Measurements from ENCODE around the gene MPPED1. TPM values are rescaled to one million over a fixed set of nuclear protein-coding genes. Genes with fewer than 3 reads are reported as not detected.

The MPPED1 gene
- total RNA-seq, 2 donors from 2014 or later: not detected

DNA sequence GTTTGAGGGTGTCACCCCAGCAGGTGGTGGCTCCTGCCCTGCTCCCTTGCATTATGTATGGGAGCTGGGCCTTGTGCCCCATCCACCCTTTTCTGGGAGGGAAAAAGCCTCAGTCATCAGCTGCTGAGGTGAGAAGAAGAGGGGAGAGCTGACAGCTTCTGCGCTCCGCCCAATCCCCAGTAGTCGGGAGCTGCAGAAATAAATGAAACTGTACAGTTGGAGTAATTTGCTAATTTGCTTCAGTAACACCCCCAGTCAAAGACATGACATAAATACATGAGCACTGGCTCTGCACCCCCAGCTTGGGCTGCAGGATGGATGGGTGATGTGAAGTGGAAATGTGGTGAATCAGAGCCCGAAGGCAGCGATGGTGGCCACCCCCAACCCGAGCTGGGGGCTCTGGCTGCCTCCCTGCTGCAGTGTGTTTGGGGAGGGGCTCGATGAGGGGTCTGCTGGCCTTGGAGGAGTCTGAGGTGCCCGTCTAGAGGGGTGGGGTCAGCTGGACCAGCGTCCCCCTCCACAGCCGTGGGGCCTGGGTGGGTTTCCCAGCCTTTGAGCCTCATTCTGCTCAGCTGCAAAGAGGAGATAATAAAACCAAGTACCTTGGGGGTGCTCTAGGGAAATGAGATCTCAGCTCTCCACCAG is 59.2 kb downstream of the MPPED1 start:
- no peak for ATAC-seq
- Histone ChIP-seq H3K36me3 (replicated peaks in 1 of 2; ENCODE audit: insufficient read depth in 1 of 2, low read depth in 2 of 2) (no peaks in the 10 kb centered on the region), H3K27me3 (no peaks in the 10 kb centered on the region), H3K4me1 (no peaks in the 10 kb centered on the region), H3K4me3 (no peak overlapping the region), H3K27ac (no peak overlapping the region), H3K9me3 (no peaks in the 10 kb centered on the region)
- 65 to 72% methylated on average over 8 to 9 of the region's 10 CpGs for WGBS, 2 donors
- intact Hi-C loops (cut with DNase I): no loop called here
- DNase-seq: no peak
- TF ChIP-seq, protein P1, sequence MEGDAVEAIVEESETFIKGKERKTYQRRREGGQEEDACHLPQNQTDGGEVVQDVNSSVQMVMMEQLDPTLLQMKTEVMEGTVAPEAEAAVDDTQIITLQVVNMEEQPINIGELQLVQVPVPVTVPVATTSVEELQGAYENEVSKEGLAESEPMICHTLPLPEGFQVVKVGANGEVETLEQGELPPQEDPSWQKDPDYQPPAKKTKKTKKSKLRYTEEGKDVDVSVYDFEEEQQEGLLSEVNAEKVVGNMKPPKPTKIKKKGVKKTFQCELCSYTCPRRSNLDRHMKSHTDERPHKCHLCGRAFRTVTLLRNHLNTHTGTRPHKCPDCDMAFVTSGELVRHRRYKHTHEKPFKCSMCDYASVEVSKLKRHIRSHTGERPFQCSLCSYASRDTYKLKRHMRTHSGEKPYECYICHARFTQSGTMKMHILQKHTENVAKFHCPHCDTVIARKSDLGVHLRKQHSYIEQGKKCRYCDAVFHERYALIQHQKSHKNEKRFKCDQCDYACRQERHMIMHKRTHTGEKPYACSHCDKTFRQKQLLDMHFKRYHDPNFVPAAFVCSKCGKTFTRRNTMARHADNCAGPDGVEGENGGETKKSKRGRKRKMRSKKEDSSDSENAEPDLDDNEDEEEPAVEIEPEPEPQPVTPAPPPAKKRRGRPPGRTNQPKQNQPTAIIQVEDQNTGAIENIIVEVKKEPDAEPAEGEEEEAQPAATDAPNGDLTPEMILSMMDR (IDR thresholded peaks at IDR 0.05): no peak
- TF ChIP-seq POLR2A (IDR thresholded peaks at IDR 0.05): no peak

DNA sequence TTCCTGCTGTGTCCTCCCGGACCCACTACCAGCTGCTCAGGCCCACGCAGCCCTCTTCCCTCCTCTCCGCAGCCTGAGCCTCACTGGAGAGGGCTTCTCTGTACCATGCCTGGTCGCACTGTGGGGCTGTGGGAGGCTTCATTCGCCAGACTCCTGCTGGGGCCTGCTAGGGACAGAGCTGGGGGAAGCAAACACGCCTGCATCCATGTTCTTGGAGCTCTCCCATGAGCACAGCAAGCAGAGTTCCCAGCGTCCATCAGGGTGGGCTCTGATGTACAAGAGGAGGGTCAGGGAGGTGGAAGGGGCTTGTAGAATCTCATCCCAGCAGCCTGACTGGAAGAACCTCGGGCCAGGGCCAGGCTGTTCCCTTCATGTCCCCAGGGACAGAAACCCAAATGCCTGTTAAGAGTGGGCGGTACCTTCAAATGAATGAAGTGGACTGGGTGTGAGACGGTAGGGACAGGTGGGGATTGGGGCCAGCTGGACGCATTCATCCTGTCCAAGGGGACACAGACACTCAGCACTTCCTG is 59.9 kb downstream of the MPPED1 start:
- Histone ChIP-seq H3K9me3 (no peaks in the 10 kb centered on the region), H3K27me3 (no peaks in the 10 kb centered on the region), H3K27ac (no peak overlapping the region), H3K4me1 (no peaks in the 10 kb centered on the region), H3K4me3 (no peak overlapping the region), H3K36me3 (replicated peaks in 1 of 2; ENCODE audit: insufficient read depth in 1 of 2, low read depth in 2 of 2) (no peaks in the 10 kb centered on the region)
- 46 to 58% methylated on average over 8 to 11 of the region's 11 CpGs for WGBS, 2 donors
- intact Hi-C loops (cut with DNase I): no loop called here
- no peak for TF ChIP-seq POLR2A (IDR thresholded peaks at IDR 0.05)
- TF ChIP-seq, protein P1 (IDR thresholded peaks at IDR 0.05): no peak
- ATAC-seq: no peak
- no peak for DNase-seq

DNA sequence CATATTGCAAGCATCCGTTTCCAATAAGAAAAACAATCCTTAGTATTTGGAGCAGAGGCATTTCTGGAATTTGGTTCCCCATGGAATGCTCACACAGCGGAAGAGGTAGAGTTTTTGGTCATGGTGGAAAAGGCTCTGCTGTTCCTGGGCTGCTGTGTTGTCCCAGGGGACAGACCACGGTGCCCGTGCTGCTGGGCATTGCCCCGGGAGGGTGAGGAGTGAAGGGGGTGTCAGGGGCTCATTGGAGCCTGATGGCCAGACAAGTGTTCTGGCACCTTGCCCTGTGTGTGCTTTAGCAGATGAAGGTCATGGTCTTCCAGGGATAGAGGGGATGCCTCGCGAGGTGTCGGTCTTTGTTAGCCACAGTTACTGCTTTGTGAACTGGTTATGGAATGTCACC is 61.2 kb downstream of the MPPED1 start:
- Histone ChIP-seq H3K27ac (no peak overlapping the region), H3K9me3 (no peaks in the 10 kb centered on the region), H3K4me3 (no peak overlapping the region), H3K27me3 (no peaks in the 10 kb centered on the region), H3K36me3 (replicated peaks in 1 of 2; ENCODE audit: insufficient read depth in 1 of 2, low read depth in 2 of 2) (no peaks in the 10 kb centered on the region), H3K4me1 (no peaks in the 10 kb centered on the region)
- no peak for TF ChIP-seq POLR2A (IDR thresholded peaks at IDR 0.05)
- TF ChIP-seq, protein P1 (IDR thresholded peaks at IDR 0.05): no peak
- whole genome bisulfite sequencing, 2 donors: 58 to 64% methylated on average over 8 of the region's 8 CpGs
- ATAC-seq (no peak), DNase-seq (no peak)
- intact Hi-C loops (cut with DNase I): no loop called here

DNA sequence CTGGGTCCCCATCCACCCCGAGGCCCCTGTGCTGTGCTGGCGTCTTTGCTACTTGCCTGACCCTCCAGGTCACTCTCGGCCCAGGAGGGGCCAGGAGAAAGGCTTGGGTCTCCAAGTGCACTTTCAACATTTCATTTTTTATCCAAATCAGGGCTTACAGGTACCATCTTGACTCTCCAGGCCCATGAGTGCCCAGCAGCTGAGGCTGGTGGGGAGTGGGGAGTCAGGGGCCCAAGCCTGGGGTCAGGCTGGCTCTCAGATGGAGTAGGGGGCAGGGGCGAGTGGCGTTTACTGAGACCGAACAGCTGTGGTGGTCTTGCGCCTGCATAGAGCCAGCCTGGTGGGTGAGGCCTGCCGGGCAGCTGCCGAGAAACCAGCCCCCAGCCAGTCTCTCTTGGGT is 61.6 kb downstream of the MPPED1 start:
- ATAC-seq (no peak), DNase-seq (no peak)
- no peak overlapping the region for H3K27ac ChIP-seq
- WGBS, 2 donors: 52 to 62% methylated on average over 8 to 9 of the region's 9 CpGs
- H3K27me3 ChIP-seq: no peaks in the 10 kb centered on the region
- intact Hi-C loops (cut with DNase I): no loop called here
- H3K9me3 ChIP-seq: no peaks in the 10 kb centered on the region
- no peak overlapping the region for H3K4me3 ChIP-seq
- no peaks in the 10 kb centered on the region for H3K36me3 ChIP-seq (replicated peaks in 1 of 2; ENCODE audit: insufficient read depth in 1 of 2, low read depth in 2 of 2)
- TF ChIP-seq, protein P1 (IDR thresholded peaks at IDR 0.05): no peak
- TF ChIP-seq POLR2A (IDR thresholded peaks at IDR 0.05): no peak
- no peaks in the 10 kb centered on the region for H3K4me1 ChIP-seq

Data from body of pancreas (tissue), 4 donors.